Tongue (tissue), 2 donors: ENCODE data around the gene EEPD1. TPM values are rescaled to one million over a fixed set of nuclear protein-coding genes. Genes with fewer than 3 reads are reported as not detected.

Experiments
- DNase-seq: peaks from one replicate; pipeline ENCODE4 v3.0.0-alpha.2; 2015
- total RNA-seq: library from RNA; depleted of rRNA; stranded (reverse); fragments of >200 nt; gene quantifications from one replicate; pipeline ENCODE4 v1.2.3, GENCODE V29; 2014

EEPD1 gene
- total RNA-seq, 1 donor from 2014 or later: 16.5 TPM

DNA sequence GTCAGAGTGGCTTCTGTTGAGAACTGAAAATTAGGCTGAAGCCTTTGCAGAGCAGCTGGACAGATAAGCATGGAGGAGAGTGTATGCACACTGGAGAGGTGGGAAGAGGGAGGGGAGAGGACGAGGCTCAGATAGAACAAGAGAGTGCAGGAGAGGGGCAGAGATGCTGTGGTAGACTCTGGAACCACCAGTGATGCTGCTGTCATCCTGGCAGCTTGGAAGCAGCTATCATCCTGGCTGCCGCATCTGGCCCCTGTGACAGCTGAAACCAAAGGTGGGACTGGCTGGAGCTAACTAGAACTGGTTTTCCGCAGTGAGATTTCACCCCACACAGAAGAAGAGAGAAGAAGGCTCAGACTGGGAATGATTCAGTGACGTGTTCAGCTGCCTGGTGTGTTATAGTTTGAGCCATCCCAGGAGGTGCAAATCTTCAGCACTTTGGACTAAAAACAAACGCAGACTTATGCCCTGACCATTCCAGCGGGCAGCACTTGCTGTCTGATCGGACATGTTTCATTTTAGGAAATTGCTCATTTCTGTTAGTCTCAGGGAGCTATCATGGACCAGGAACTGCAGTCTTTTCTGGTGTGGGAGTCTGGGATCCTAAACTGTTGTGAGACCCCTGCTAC is 38.4 kb downstream of the EEPD1 start:
- DNase-seq: no peak

DNA sequence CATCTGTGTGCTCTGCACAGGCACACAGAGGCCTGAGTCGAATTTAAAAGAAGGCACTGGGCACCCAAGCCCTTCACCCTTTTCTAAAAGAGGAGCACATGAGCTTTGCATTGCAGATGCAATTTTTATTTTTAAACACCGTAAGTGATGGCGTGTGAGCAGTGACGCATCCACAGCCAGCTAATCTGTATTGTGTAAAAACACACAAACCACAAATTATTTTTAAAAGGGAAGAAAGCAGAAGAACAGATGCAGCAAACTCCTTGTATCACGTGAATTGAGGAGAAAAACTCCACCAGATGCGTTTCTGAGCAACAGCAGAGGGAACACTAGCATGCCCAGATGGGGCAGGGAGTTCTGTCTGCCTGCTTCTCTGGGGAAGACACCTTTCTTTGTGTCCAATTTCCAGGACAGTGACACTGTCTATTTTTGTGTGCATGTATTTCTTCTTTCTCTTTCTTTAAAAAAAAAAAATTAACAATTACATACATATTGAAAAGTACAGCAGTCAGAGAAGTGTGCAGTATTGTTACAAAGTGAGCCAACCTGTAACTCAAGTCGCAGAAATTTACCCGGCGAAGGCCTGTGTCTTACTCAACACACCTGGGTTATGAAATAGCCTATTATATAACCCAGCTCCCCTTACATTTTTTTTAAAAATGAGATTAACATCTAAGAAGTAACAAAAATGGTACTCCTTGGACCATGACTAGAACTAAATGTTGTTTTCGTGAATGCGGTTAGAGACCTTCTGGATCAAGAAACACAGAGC is 39.2 kb downstream of the EEPD1 start:
- peak; percentile 53 for DNase-seq

DNA sequence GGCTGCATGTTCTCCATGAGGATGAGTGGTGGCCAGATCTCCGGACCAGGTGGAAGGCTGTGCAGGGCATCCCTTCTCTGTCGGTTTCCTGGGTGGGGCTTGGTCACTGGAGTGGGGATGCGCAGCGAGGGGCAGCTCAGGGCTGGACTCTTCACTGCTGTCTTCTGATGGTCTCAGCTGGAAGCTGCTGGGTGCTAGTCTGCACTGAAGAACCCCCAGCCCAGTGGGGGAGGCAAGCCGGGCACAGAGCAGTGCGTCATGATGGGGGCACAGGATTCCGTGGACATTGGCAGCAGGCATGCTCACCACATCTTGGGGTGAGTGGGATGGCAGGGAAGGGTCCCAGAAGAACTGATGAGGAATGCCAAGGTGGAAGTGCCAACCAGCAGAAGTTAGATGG is 39.8 kb downstream of the EEPD1 start:
- DNase-seq: no peak

DNA sequence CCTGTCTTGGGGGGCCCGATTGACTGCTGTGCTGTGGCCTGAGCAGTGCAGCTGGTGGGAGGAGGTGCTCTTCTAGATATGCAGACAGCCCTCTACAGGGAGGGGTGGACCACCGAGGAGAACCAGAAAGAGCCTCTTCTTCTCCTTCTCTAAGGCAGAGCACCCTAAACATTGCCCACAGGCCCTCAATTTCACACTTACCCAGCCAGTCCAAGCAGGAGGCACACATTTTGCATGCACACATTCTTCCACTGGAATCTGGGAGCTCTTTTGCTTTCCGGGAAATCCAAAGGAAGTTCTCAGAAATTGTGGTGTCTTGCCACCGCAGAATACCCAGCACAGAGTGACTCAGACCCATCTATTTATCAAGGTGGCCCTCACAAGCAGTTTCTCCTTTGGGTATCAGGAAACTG is 45.8 kb downstream of the EEPD1 start:
- DNase-seq: peak; percentile 24

DNA sequence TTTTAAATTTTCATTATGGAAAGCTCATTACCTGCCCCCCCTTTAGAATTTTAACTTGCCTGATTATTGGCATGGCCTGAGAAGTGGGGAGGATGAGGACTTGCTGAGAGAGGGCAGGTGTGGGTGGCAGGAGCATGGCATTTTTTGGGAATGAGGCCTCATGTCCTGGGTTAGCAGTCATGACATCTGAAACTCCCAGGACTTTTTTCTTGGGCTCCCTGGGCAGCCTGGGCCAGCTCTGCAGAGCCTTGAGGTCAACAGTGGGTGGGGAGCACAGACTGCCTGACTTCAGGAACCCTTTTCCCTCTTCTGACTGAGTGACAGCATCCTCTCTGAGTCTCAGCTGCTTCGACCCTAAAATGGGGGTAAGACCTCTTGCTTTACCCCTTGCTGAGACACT is 46.3 kb downstream of the EEPD1 start:
- DNase-seq: no peak

DNA sequence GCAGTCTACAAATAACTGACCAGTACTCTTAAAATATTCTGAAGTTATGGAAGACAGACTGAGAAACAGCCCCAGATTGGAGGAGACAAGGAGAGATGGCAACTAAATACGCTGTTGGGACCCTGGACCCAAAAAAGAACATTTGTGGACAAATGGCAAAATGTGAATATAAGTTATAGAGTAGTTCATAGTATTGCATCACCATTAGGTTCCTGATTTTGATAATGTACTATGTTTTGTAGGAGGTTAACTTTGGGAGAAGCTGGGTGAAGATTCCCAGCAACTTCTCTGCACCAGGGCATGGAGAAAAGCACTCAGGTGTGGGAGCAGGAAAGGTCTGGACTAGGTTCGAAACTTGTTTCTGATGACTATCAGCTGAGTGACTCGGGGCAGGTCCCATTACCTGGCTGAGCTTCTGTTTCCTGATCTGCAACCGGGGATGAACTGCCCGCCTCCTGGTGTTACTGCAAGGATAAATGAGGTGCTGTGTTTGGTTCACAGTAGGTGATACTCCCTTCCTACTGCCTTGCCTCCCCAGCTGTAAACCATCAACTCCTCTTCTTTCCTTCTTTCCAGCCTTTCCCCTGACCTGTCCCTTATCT is 48.2 kb downstream of the EEPD1 start:
- no peak for DNase-seq

DNA sequence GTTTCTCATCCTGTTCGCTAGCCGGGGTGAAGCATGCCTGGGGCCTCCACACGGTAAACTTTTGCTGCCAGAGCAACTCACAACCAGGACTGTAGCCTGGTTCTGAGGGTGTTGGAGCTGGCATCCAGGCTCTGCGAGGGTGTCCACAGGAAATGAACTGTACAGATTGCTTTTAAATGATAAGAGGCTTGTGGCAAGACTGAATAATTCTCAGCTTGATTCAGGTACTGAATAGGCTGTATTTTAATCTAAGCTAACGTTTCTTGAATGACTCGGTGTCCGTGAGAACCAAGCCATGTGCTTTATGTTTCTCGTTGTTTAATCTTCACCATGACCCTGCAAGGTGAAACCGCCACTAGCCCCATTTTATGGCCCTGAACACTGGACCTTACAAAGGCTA is 49.3 kb downstream of the EEPD1 start:
- DNase-seq: no peak

DNA sequence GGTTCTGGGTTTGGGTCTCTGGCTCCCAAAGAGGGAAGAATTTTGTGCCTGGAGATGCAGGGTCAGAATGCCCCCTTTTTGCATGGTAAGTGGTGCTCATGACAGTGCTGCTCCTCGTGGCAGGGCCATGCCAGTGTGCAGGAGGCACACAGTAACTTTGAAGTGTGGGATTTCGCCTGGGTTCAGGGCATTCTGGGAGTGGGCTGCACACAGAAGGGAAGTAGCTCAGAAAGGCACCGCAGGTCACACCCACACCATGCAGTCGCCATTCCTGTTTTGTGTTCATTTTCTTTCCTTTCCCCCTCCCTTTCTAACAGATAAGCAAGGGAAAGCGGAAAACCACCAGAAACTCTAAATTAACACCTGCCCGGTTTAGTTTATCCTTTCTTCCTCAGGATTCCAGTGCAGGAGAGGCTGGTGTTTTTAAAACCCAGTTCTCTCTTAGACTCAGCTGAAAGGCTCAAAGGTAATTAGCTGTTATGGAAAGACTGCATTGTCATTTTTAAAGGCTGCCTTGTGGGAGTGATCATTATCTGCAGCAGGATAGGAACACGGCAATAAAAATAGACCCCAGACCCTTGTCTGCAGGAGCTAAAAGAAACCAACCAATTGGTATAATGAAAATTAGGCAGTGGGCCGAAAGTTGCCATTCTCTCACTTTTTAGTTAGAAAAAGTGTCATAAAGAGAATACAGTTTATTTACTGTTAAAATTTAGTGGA is 50.2 kb downstream of the EEPD1 start:
- DNase-seq: no peak

DNA sequence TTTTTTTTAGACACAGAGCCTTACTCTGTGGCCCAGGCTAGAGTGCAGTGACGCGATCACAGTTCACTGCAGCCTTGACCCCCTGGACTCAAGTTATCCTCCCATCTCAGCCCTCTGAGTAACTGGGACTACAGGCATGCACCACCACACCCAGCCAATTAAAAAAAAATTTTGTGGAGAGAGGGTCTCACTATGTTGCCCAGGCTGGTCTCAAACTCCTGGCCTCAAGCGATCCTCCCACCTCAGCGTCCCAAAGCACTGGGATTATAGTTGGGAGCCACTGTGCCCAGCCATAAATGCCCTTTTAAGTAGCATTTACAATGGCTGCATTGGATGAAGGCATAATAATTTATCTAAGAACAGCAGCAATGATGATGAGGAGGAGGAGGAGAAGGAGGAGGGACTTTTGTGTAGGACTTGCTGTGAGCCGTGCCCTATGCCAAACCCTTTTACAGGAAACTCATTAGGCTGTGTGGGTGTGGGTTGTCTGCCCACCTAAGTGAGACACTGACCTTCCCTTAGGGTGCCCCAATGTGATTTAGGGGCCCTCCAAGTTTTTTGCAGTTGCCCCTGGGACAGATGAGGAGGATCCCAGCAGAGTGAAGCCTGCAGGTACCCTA is 51.1 kb downstream of the EEPD1 start:
- DNase-seq: no peak

DNA sequence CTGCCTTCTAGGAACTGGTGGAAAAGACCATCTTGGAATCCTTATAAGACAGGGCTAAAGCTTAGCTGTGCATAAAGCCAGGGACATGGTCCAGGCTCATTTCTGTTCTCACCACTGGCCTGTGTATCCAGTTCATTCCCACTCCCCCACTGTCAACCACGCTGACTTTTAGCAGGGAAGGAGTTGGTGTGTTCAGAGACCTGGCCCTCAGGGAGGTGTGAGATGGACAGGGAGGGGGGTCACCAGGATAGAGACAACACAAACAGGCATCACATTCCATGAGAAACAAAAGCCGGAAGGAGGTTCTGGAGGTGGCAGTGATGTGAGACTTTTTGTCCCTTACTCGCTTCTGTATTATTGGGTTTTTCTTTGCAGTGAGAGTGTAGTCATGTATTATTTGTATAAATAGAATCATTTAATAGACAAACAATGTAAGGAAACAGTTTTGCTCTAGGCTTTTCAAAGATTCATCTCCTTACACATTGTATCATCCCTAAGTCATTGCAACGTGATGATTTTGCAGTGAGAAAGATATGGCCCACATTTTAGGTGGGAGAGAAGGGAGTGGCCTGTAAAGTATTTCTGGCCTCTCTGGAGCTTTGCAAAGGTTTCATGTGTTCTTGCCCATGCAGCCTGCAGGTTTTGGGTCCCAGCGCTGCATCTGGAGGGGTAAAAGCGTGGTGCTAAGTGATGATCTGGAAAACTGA is 52.0 kb downstream of the EEPD1 start:
- DNase-seq: no peak

DNA sequence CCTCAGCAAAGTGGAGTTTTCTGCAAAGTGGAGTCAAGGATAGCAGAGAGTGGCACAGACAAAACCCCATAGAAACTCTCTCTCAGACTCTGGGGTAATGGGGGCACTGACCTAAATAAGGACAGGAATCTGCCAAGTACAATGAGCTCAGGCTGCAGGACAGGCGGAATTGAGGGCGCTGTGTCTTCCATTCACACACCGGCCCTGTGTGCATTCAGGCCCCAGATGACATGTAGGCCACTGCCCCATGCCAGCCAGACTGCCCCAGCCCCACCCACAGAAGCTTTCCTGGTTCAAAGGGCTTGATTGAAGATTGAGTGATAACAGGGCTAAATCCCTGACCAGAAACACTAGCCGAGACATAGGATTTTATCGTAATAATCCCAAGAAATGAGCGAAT is 52.7 kb downstream of the EEPD1 start:
- no peak for DNase-seq

DNA sequence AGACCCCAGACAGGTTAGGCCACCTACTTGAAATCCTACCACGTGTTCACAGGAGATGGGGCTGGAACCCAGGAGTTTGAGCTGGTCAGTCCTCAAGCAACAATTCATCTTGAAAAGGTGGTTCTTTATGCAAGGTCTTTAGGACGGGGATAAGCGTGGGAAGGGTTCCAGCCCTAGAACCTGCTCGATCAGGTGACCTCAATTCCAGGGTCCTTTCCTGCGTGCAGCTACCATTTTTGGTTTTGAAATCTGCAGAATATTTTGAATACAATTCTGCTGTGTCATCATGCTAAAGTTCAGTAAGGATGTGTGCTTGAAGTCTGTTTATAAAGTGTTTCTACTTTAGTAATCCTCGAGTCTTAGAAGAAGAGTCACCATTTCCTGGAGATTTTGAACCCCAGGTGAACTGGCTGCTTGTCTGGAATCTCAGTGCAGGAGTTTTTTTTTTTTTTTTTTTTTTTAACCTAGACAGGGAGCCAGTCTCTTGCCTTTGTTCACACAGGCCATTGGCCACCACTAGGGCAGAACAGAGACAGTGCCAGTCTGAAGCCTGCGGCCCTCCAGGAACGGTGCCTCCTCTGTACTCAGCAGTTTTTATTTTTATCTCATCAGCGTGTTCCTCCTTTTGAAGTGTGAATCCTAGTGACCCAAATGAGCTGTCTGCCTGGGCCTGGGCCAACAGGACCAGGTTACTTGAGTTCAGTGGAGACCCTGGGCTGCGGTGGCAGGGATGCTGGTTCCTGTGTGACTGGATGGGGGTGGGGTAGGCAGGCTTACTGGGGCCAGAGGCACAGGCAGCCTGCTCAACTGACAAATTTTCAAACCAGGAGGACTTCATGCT is 54.6 kb downstream of the EEPD1 start:
- DNase-seq: peak; percentile 67

DNA sequence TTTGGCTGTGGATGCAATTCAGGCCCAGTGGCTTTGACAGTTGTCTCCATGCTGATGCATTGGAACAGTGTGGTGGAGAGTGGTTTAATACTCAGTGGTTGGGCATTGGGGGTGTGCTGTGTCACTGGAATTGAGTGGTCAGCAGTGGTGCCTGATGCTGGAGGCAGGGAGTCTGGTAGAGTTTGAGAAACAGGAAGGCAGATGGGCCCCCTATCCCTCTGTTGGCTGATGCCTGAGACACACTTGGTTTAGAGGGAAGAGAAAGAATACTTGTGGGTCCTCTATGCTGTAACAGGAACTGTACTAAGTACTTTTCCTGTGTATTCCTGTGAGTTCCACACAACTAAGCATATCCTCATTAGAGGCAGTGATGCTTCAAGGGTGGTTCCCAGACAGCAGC is 55.4 kb downstream of the EEPD1 start:
- peak; percentile 23 for DNase-seq

DNA sequence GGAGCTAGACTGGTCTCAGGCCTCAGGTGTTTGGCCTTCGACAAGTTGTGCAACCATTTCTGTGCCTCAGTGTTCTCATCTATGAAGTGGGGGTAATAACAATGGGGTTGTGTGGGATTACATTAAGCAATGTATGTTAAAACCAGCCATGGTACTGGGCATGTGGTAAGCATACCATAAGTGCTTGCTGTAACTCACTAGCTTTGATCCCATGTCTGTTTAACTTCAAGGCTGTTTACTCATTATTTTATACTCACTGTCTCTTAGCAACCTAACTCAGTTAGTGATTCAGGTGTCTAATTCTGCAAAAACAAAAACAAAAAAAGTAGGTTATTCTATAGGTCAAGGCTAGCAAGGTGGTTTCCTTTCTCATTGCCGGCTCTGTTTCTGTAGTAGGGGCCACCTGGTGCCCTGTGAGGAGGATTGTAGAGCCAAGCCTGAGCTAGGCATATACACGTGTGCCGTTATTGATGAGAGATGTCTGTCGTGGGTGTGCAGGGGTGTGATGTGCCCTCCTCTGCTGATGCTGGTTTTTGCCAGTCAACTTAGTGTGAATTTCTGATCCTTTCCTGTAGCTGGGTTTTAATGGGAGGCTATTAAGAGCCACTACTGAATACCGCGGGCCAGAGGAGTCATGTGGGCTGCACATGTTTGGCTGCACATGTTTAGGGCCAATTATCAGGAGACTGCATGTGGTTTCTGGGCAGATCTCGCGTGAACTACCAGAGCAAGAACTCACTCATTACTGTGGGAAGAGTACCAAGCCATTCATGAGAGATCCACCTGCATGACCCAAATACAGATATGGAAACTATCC is 56.2 kb downstream of the EEPD1 start:
- peak; percentile 46 for DNase-seq

DNA sequence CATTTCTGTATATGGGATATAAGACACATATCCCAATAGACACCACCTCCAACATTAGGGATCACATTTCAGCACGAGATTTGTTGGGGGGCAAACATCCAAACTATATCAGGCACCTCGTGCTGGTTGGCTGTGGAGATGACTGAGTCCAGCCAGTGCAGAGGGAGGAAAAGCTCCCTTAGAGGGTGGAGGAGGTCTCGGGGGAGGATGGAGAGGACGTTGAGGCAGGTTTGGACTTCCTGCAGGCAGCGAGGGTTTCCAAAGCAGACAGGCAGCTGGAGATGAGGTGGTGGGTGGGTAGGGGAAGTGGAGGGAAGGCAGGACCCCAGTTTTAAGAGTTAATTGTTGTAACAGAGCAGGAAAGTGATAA is 56.7 kb downstream of the EEPD1 start:
- DNase-seq: no peak

DNA sequence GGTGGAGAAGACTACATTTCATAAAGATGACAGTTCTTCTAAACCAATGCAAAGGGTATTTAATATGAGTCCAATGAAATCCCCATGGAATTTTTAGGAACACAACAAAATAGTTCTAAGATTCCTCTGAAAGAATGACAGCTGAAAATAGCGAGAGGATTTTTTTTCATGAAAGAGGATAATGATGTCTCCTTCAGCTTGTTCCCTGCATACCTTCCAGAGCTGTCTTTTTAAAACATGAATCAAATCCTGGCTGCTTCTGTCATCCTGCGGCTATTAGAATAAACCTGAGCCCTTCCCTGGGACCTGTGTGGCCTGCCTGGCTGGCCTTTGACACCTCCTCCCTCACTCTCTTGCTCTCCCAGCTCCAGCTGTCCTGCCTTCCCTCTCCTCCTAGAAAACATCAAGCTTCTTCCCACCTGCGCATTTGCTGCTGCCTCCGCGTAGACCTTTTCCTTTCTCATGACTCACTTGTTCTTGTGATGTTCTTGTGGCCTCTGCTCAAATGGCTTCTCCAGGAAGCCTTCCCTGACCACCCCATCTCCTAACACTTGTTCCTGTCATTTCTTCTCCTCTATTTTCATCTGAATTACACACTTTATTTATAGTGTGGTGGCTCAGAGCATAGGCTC is 57.4 kb downstream of the EEPD1 start:
- DNase-seq: peak; percentile 47

DNA sequence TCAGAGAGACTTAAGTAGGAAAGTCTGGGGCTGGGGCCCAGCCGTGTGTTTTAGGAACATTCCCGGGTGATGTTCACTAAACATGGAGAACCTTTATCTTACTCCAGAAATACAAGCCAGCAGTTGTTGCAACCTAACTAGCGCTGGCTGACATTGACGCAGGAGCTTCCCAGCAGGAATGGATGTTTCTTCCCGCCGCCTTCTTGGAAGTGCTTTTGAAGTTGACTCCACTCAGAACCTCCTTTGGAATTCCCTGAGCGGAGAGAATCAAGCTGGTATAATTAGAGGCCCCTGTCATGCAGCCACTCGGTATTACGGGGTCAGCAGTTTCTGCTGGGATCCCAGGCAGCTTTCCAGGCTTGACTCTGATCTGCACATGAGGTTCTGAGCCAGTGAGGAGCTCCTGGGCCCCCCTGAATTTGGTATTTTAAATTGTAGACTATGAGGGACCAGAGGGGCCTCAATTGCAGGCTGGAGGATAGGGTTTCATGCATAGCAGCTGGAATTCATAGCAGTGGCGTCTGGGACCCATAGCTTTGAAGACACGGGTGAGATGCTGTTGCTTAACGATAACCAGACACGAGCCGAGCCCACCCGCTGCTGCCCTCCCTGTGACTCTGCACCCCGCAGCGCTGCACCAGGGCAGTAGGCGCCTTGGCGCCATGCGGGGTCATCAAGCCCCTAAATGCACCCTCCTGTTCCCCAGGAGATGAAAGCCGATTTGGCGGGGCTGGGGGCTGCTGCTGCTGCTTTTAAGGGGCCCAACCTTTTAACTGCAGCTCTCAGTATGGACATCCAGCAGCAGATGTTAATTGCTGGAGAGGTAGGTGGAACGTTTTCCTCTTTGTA is 61.8 kb downstream of the EEPD1 start:
- peak; percentile 81 for DNase-seq

DNA sequence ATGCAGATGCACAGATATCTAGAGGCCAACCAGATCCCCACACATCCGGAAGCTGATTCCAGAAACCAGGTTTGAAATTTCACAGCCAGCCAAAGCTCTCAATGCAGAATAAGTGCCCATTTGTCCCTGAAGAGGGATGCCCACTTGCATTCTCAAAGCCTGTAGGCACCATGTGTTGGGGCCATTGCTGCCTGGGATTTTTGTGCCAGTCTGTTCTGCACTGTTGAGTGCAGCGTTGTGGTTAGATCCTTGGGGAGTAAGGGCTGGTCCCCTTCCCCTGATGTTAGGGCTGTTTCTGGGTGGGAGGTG is 62.4 kb downstream of the EEPD1 start:
- DNase-seq: peak; percentile 43
